GM12878 (cell line): Measurements from ENCODE around the gene JAG1. TPM values are rescaled to one million over a fixed set of nuclear protein-coding genes. Genes with fewer than 3 reads are reported as not detected.

ENCODE experiments used
- ATAC-seq: fragments of 200-7000 bp; cut with Tn5 transposase; 3 replicates; pipeline ENCODE4 v1.9.1; 2020; ENCODE audit warnings: mild to moderate bottlenecking, moderate library complexity
- BruUV-seq: library from RNA; stranded (reverse); fragments of 400-500 nt; replicated peaks from 2 replicates; lab custom pipeline; 2021; lab: Mats Ljungman, UMichigan
- CTCF ChIA-PET: fragments of 300-600 bp; sonication (Branson Sonifier 250); formaldehyde crosslinking; extraction: SDS; loops from one replicate; lab custom pipeline; 2021; ENCODE audit warnings: inconsistent platforms; lab: Yijun Ruan, JAX
- POLR2A ChIA-PET: fragments of 350-600 bp; formaldehyde crosslinking; extraction: SDS; loops from one replicate; lab custom pipeline; 2021; ENCODE audit warnings: inconsistent platforms; lab: Charles Lee
- RAD21 ChIA-PET: fragments of 300-600 bp; sonication (Branson Sonifier 250); formaldehyde crosslinking; loops from one replicate; lab custom pipeline; 2023; ENCODE audit warnings: antibody characterized with exemption; ENCODE audit not compliant: unreplicated experiment; lab: Charles Lee
- SMC1A ChIA-PET: fragments of 300-600 bp; sonication (Branson Sonifier 250); formaldehyde crosslinking; loops from one replicate; lab custom pipeline; 2023; ENCODE audit not compliant: unreplicated experiment, uncharacterized antibody; lab: Charles Lee
- DNase-seq: peaks from one replicate; pipeline ENCODE4 v3.0.0-alpha.2; 2011; ENCODE audit warnings: low read depth, low spot score
- FAIRE-seq: peaks from 3 replicates; lab custom pipeline; 2011; peaks lifted over from hg19 to GRCh38; lab: Jason Lieb, UNC
- H2AFZ ChIP-seq: 2 replicates; pipeline ENCODE4 v1.6.0; 2011; ENCODE audit warnings: low read depth, low read length, control low read depth; ENCODE audit not compliant: control insufficient read depth
- H3K27ac ChIP-seq: 2 replicates; pipeline ENCODE4 v1.5.1; 2011; ENCODE audit warnings: control low read depth; ENCODE audit not compliant: control insufficient read depth, insufficient read depth
- H3K27me3 ChIP-seq, 2 experiments: replicated peaks in 1 of 2; 2 replicates each; pipeline versions ENCODE4 v1.6.0 to v1.6.1; 2011; ENCODE audit warnings: low read length in 1 of 2; ENCODE audit not compliant: control insufficient read depth in 2 of 2, insufficient read depth in 2 of 2
- H3K36me3 ChIP-seq, 2 experiments: 2 replicates each; pipeline ENCODE4 v1.5.1; 2011; ENCODE audit warnings: low read length in 1 of 2; ENCODE audit not compliant: control insufficient read depth in 2 of 2, insufficient read depth in 2 of 2
- H3K4me1 ChIP-seq: 2 replicates; pipeline ENCODE4 v1.6.1; 2011; ENCODE audit warnings: mild to moderate bottlenecking, low read length, moderate library complexity, mixed read lengths; ENCODE audit not compliant: control insufficient read depth, insufficient read depth
- H3K4me2 ChIP-seq: 2 replicates; pipeline ENCODE4 v1.6.0; 2011; ENCODE audit warnings: control low read depth; ENCODE audit not compliant: control insufficient read depth, insufficient read depth
- H3K4me3 ChIP-seq: fragments of 200-600 bp; sonication (generic); 2 replicates; pipeline ENCODE4 v1.5.1; 2016
- H3K79me2 ChIP-seq: 2 replicates; pipeline ENCODE4 v1.6.0; 2011; ENCODE audit warnings: low read length; ENCODE audit not compliant: control insufficient read depth, insufficient read depth
- H3K9ac ChIP-seq: 2 replicates; pipeline ENCODE4 v1.8.0; 2011; ENCODE audit warnings: low read length, control low read depth, mixed read lengths; ENCODE audit not compliant: control insufficient read depth, insufficient read depth
- H3K9me3 ChIP-seq: replicated peaks from 3 replicates; pipeline ENCODE4 v1.5.1; 2011; ENCODE audit warnings: mild to moderate bottlenecking, low read length; ENCODE audit not compliant: control insufficient read depth, insufficient read depth
- H4K20me1 ChIP-seq: 2 replicates; pipeline ENCODE4 v1.6.0; 2011; ENCODE audit not compliant: control insufficient read depth, insufficient read depth
- ESRRA ChIP-seq: IDR thresholded peaks from 2 replicates; pipeline ENCODE4 v1.6.1; 2012; ENCODE audit warnings: mild to moderate bottlenecking, low read length, improper control_type of control experiment
- HCFC1 ChIP-seq: fragments of 150-350 bp; IDR thresholded peaks from 2 replicates; pipeline ENCODE4 v1.6.1; 2014; ENCODE audit warnings: low read length
- MYB ChIP-seq: fragments of 150-350 bp; IDR thresholded peaks from 2 replicates; pipeline ENCODE4 v1.6.1; 2014; ENCODE audit warnings: mild to moderate bottlenecking, low read depth, low read length, borderline replicate concordance
- PAX5 ChIP-seq: IDR thresholded peaks from 2 replicates; pipeline ENCODE4 v1.6.1; 2011; ENCODE audit warnings: low read depth, low read length, borderline replicate concordance
- WGBS: methylation state at CpG from one replicate; pipeline ENCODE4 v1.1.6; 2016; ENCODE audit warnings: low lambda C conversion rate; ENCODE audit not compliant: insufficient replicate concordance, insufficient coverage; ENCODE audit errors: missing lambda C conversion rate; 5-methylcytosine and 5-hydroxymethylcytosine counted together
- in situ Hi-C: fragments of 300-500 bp; cut with MboI; formaldehyde crosslinking; loops from 9 replicates; pipeline ENCODE4 v1.14.3; 2018; ENCODE audit warnings: mixed read lengths
- intact Hi-C: fragments of 100-400 bp; cut with micrococcal nuclease; formaldehyde crosslinking; loops from one replicate; pipeline ENCODE4 v1.14.2; 2022; ENCODE audit not compliant: unreplicated experiment
- polyA plus RNA-seq, 11 experiments: library from polyadenylated mRNA; depleted of rRNA in 4 of 11; unstranded in 6 of 11; stranded (reverse) in 5 of 11; fragments of >200 nt; fragmentation: Nextera tagmentation in 4 of 11; fragmentation: Illumina TruSeq in 1 of 11; extraction: Ambion mirVana in 4 of 11; extraction: Trizol in 1 of 11; gene quantifications; 1 replicate in 1 of 11; 2 replicates in 10 of 11; pipeline versions ENCODE4 v1.2.1 to v1.2.3, GENCODE V29; 2011 to 2016; ENCODE audit warnings: inconsistent platforms in 2 of 11, missing spikeins in 2 of 11, low read depth in 1 of 11
- total RNA-seq, 4 experiments: library from RNA; depleted of rRNA in 3 of 4; stranded (reverse); fragments of >200 nt in 3 of 4; fragmentation: Illumina TruSeq in 1 of 4; extraction: Trizol in 1 of 4; gene quantifications; 2 replicates each; pipeline versions ENCODE4 v1.2.1 to v1.2.3, GENCODE V29; 2013 to 2021
- TF ChIP-seq, protein P1 (sequence below): fragments of 450-650 bp; IDR thresholded peaks from 2 replicates; pipeline ENCODE4 v1.6.1; 2017; ENCODE audit warnings: mild to moderate bottlenecking, moderate library complexity

The JAG1 gene
- total and polyA plus RNA-seq, 10 of the 15 experiments (the other 5 are each of a cell fraction or from before 2014, with no cell fraction given) = 0.66 to 6.9 (median 1.8) TPM

DNA sequence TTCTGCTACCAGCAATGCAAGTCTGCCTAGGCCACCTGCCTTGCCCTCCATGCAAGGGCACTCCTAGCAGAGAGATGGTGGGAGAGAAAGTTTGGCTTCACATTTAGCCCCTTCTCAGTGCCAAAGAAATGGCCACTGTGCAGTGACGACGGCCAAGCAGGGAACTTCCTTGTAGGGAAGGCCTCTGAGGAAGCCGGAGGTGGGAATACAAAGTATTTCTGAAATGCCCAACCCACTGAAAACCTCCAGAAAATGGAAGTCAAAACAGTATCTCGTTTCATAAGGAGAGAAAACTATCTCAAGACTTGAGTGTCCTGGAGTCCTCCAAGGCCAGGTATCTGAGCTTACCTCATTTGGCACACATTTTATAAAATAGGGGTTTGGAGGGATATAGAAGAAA, 42.7 kb downstream of the JAG1 start (continued):
- TF ChIP-seq, protein P1, sequence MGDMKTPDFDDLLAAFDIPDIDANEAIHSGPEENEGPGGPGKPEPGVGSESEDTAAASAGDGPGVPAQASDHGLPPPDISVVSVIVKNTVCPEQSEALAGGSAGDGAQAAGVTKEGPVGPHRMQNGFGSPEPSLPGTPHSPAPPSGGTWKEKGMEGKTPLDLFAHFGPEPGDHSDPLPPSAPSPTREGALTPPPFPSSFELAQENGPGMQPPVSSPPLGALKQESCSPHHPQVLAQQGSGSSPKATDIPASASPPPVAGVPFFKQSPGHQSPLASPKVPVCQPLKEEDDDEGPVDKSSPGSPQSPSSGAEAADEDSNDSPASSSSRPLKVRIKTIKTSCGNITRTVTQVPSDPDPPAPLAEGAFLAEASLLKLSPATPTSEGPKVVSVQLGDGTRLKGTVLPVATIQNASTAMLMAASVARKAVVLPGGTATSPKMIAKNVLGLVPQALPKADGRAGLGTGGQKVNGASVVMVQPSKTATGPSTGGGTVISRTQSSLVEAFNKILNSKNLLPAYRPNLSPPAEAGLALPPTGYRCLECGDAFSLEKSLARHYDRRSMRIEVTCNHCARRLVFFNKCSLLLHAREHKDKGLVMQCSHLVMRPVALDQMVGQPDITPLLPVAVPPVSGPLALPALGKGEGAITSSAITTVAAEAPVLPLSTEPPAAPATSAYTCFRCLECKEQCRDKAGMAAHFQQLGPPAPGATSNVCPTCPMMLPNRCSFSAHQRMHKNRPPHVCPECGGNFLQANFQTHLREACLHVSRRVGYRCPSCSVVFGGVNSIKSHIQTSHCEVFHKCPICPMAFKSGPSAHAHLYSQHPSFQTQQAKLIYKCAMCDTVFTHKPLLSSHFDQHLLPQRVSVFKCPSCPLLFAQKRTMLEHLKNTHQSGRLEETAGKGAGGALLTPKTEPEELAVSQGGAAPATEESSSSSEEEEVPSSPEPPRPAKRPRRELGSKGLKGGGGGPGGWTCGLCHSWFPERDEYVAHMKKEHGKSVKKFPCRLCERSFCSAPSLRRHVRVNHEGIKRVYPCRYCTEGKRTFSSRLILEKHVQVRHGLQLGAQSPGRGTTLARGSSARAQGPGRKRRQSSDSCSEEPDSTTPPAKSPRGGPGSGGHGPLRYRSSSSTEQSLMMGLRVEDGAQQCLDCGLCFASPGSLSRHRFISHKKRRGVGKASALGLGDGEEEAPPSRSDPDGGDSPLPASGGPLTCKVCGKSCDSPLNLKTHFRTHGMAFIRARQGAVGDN = no peak

DNA sequence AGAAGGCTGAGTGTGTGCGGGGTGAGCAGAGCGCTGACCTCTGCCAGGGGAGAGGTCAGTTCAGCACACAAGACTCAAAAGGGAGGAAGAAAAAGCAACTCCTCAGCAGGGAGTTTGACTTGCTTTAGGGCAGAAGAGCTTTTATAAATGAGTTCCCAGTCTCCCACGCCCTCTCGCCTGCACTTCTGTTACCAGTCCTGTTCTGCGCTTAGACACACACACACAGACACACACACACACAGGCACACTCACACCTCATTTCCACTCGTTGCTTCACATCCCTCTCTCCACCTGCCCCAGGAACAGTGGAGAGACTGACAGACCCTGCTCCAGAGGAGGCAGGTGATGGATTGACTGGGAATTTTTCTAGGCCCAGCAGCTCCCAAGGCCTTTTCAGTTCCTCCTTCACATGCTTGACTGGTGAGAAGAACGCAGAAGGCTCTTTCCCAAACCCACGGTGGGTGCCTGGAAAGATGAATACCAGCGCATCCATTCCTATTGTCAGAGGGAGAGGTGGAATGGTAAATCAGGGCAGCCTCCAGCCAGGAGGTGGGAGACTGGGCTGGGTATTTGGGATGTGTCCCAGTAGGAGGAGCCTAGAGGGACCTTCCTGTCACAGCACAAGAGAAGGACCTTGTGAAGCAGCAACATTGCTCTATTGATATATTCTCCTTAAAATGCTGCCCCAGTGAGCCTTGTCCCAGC, 43.7 kb downstream of the JAG1 start:
- H3K4me1 ChIP-seq = no peaks in the 10 kb centered on the region
- no peak for FAIRE-seq
- BruUV-seq = no TSS peak
- DNase-seq = no peak
- H3K4me2 ChIP-seq = no peak overlapping the region
- H2AFZ ChIP-seq = no peak overlapping the region
- no peak for TF ChIP-seq MYB
- no peak for TF ChIP-seq HCFC1
- no peak for TF ChIP-seq PAX5
- no peak for TF ChIP-seq ESRRA
- ChIA-PET RAD21 (no interaction called here), CTCF (no interaction called here), POLR2A (no interaction called here), SMC1A (no interaction called here)
- H3K9ac ChIP-seq = no peak overlapping the region
- no peak overlapping the region for H3K4me3 ChIP-seq
- H3K79me2 ChIP-seq = no peaks in the 10 kb centered on the region
- no peaks in the 10 kb centered on the region for H3K9me3 ChIP-seq
- in situ Hi-C loops (no loop called here), intact Hi-C loops (no loop called here)
- H3K27ac ChIP-seq = no peak overlapping the region
- WGBS = 83% methylated on average over 9 of the region's 9 CpGs
- no peak for ATAC-seq
- no peaks in the 10 kb centered on the region for H4K20me1 ChIP-seq
- peaks cover 0 to 1% of the 10 kb centered on the region in 2 experiments; a peak in 1 of 4 replicates for H3K36me3 ChIP-seq
- no peaks in the 10 kb centered on the region for H3K27me3 ChIP-seq
